Skin of body (tissue), 2 donors: ENCODE data around the gene PIP5KL1. TPM values are rescaled to one million over a fixed set of nuclear protein-coding genes. Genes with fewer than 3 reads are reported as not detected.
"Not testable (repeated sequence)": the region's sequence is repeated elsewhere in the genome, so short reads cannot be mapped to it uniquely, and the experiment has no call there.

Experiments used
- DNase-seq: peaks from one replicate; lab custom pipeline; 2025; lab: John Stamatoyannopoulos, UW
- total RNA-seq: library from RNA; depleted of rRNA; stranded (reverse); fragments of >200 nt; gene quantifications from one replicate; pipeline ENCODE4 v1.2.3, GENCODE V29; 2014

PIP5KL1 gene
- total RNA-seq, 1 donor from 2014 or later: 1.2 TPM

DNA sequence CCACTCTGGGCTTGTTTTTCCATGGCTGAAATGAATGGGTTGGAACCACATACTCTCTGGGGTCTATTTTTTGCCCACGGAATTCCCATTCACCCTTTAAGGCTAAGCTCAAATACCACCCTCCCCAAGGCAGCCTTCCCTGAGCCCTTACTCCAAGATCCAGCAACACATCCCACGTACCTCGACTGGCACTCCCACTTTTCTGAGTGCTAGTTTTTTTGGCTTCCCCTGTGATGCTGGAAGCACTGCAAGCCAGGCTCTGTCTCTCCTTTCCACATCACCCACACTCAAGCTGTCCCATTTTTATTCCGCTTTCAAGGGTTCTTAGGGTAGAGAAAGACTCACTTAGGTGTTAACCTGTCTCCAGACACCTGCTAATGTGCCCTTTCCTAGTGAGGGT, 37.2 kb downstream of the PIP5KL1 start:
- DNase-seq: no peak

- DNase-seq: no peak
Observed at GRCh38 chr9:127892831-127893230, 37.7 kb downstream of the PIP5KL1 start.

DNA sequence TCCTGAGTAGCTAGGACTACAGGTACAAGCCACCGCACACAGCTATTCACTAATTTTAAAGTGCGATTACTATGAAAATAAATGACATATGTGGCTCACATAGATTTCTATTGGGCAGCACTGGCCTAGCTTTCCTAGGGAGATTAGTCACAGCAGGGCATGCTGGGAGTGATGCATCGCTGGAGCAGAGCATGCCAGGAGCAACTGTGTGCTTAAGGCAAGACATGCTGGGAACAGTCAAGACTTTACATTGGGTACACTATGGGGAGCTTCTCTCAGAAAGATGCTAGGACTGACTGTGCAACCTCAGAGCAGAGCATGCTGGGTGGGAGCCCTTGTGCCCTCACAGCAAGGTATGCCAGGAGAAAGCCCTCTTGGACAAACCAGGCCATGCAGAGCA, 40.5 kb downstream of the PIP5KL1 start:
- no peak for DNase-seq

GRCh38 chr9:127887792-127888191, 42.8 kb downstream of the PIP5KL1 start:
- no peak for DNase-seq

DNA sequence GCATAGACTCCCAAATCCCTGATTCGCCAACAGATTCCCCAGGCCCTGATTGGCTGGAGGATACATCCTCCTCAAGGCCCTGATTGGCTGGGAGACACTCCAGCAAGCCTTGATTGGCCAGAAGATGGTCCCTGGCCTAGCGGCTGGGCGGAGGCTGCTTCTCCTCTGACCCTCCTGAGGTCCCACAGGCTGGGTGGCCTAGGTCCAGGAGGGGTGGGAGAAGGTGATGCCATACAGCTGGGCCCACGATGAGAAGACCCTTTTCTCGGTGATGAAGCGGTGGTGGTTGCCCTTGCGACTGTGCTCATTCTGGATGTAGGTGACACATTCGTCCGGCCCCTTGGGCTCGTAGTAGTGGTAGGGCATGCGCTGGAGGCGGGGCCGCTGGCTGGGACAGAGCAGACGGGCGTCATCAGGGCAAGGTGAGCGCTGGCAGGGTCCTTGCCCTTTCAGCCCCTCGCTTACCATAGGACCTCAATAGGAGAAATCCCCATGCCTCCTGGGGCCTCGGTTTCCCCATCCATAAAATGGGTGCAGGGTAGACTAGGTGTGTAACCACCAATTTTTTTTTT, 44.1 kb downstream of the PIP5KL1 start:
- no peak for DNase-seq

DNA sequence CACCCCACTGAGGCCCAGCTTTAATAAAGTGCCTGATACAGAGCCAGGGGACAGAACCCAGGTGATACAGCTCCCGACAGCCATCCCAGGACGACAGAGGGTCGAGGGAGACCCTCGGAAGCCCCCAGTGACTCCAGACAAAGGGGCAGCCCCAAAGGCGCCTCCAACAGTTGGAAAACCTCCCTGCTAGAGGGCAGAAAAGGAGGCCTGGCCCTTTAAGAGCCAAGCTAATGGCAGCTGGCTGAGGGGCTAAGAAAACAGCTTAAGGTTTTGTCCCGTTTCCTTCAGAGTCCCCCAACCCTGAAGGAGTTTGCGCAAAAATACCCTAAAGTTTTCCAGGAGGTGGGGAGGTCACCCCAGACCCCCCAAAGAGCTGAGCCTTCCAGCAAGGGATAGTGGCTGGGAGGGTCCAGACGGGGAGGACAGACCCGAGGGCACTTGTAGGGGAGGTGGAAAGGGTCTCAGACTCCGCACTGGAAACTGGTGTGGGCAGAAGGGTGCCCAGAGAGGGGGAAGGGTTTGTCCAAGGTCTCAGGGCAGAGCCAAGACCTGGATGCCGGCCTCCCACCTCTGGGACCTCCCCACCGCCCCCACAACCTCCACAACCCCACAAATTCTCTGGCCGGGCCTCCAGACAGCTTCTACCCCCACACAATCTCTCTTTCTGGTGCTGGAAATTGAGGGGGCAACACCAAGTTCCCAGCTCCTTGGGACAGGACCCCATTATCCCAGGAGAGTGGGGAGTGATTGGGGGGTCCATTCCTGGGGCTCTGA, 44.9 kb downstream of the PIP5KL1 start:
- DNase-seq: no peak

DNA sequence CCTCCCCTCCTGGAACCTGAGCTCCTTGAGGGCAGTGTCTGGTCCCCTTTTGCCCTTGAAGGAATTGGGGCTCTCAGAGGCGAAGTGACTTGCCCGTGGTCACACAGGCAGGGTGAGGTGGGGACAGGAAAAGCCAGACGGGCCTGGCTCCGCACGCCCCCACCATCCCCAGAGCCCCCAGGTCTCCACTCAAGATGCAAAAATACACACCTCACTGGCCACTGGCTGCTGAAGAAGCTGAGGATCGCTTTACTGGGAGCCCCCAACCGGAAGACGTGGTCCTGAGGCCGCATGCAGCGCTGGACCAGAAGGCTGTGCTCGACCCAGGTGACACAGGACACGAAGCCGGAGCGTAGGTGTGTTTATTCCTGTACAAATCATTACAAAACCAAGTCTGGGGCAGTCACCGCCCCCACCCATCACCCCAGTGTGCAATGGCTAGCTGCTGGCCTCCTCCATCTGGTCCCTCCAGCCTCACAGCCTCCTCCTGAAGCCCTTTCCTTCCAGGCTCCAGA, 45.5 kb downstream of the PIP5KL1 start:
- no peak for DNase-seq

DNA sequence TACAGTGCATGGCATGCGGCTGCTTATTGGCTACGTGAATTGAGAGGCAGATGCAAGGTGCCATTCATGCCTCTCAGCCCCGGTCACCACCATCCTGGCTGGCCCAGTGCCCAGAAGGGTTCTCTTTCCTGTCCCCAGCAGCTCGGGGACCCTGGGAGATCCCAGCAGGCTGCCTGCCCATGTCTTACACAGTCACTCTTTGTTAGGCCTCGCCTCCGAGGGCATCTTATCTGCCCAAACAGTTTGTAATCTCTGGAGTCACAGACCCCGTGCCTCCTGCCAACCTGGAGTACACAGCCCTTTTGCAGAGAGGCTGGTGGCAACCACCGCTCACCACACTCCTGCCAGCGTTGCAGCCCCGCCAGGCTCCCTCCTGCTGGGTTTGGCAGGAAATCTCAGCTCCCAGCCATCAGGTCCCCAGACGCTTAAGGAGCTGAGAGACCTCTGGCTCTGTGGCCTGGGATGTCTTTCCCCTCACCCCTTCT, 46.1 kb downstream of the PIP5KL1 start:
- no peak for DNase-seq

DNA sequence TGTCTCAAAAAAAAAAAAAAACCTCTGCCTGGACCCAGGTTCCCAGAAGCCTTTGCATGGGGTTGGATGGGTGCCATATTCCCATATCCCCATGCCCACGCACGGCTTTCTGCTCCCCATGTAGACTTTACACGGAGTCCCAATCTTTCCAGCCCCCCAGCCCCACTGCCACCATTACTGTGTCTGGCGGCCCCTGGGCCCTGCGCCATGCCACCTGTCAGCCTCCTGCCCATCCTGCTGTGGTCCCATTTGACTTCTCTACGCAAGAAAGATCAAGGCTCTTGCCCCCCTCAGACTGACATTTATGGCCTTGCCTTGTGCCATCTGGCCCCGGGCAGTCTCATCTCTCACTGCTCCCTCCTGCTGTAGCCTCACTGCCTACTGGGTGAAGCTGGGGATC, 46.6 kb downstream of the PIP5KL1 start:
- DNase-seq: no peak

GRCh38 chr9:127881715-127882114, 48.9 kb downstream of the PIP5KL1 start:
- DNase-seq: not testable (repeated sequence)

- no peak for DNase-seq
Observed at GRCh38 chr9:127880143-127880542, 50.4 kb downstream of the PIP5KL1 start.

- no peak for DNase-seq
Observed at GRCh38 chr9:127878652-127879390, 51.8 kb downstream of the PIP5KL1 start.

- DNase-seq: no peak
Observed at GRCh38 chr9:127878001-127878651, 52.5 kb downstream of the PIP5KL1 start.

DNA sequence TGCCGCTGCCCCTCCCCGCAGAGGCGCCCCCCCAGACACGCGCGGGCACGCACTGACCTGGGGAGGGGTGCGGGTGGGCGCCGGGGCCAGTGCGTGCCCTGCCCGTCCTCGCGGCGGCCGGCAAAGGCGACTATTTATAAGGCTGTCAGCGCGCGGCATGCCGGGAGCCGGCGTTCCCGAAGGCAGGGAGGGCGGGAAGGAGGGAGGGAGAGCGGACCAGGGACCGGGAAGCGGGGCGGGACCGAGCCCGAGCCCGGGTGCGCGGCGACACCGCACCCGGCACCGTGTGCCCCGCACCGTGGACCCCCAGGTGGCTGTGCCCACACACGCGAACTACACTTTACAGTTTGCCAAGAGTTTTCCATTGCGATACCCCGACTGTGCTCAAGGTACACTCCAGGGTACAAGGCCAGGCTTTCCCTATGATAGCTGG, 53.0 kb downstream of the PIP5KL1 start, which contains the start of gene AK1:
Gene AK1 (minus strand): TSS at position 110 of the 433 bp plus-strand sequence. CDS start 3,058 bp downstream, outside the sequence.
- DNase-seq: peak; percentile 43

GRCh38 chr9:127876764-127877562, 53.6 kb downstream of the PIP5KL1 start:
- DNase-seq: no peak

DNA sequence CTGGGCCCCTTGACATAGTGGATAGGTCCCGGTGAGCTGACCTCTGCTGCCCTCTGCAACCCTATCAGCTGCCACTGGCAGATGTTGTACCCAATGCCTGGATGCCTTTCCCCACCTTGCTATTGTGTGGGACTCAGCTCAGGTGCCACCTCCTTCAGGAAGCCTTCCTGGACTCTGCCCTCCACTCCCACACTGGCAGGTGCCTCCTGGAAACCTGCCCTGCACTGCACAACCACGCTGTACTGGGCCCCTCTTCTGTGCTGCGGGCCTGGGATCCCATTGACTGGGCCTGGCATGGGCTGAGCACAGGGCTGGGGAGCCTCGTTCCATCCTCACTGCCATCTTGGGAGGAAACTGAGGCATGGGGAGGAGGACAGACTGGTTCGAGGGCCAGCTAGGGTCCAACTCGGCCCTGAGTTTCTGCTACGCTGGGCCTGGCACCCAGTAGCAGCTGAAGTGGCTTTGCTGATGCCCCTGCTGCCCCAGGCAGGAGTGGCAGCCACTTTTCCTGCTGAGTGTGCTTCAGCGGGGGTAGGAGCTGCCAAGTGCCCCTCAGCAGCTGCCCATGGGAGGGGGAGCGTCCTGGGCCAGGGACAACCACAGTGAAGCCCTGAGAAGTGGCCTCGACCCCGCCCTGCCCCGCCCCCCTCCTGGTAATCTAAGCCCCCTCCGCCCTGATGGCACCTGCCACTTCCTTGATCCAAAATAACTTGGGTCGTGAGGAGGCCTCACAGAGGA, 54.4 kb downstream of the PIP5KL1 start:
- DNase-seq: no peak

DNA sequence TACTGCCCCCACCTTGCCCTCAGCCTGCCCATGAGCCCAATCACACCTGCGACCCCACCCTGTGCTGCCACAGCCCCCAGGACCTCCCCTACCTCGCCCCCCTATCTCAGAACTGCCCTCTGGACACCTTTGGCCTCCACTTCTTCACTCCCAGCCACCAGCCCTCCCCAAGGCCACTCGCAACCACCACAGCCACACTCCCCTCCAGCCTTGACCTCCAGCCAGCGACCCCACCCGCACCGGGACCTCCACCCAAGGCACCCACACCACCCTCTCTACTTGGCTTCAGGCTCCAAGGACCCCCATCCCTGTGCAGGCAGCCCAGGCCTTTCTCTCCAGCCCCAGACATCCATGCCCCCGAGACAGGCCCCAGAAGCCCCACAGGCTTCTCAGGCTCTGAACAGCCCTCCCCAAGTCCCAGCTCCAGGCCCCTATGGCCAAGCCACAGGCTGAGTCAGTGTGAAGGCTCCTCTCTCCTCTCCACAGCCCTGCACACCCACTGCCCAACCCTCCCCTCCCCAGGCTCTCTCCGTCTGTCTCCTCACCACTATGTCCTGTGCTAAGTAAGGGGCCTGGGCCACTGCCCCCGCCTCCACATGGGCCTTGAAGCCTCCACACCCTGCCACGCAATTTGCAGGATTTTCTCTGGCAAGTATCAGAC, 55.1 kb downstream of the PIP5KL1 start:
- DNase-seq: no peak

GRCh38 chr9:127874301-127875221, 56.0 kb downstream of the PIP5KL1 start:
- DNase-seq: no peak
